Kidney epithelial cell (primary cell): Measurements from ENCODE around the gene MYO16. TPM values are rescaled to one million over a fixed set of nuclear protein-coding genes. Genes with fewer than 3 reads are reported as not detected.
"Not testable (repeated sequence)": the region's sequence is repeated elsewhere in the genome, so short reads cannot be mapped to it uniquely, and the experiment has no call there.

ENCODE experiments used
- DNase-seq: peaks from one replicate; pipeline ENCODE4 v3.0.0-alpha.2; 2010; ENCODE audit warnings: low read depth
- H3K27me3 ChIP-seq: 2 replicates; pipeline ENCODE4 v1.6.0; 2011; ENCODE audit warnings: low read length; ENCODE audit not compliant: control insufficient read depth, insufficient read depth
- H3K36me3 ChIP-seq: 2 replicates; pipeline ENCODE4 v1.5.1; 2011; ENCODE audit warnings: low read length; ENCODE audit not compliant: control insufficient read depth, insufficient read depth
- H3K4me3 ChIP-seq: 2 replicates; pipeline ENCODE4 v1.5.1; 2011; ENCODE audit warnings: low read depth, mild to moderate bottlenecking, control low read depth, low read length
- CTCF ChIP-seq: IDR thresholded peaks from 2 replicates; pipeline ENCODE4 v1.5.1; 2011; ENCODE audit warnings: mild to moderate bottlenecking, moderate library complexity, low read length, control low read depth, inconsistent platforms; ENCODE audit not compliant: insufficient read depth, poor library complexity, severe bottlenecking
- total RNA-seq: library from RNA; depleted of rRNA; stranded (reverse); fragments of >200 nt; gene quantifications from 2 replicates; pipeline ENCODE4 v1.2.3, GENCODE V29; 2015

Gene MYO16
- total RNA-seq, 1 donor from 2014 or later: 0.38 TPM

GRCh38 chr13:108777421-108778420 lies 148.3 kb downstream of the MYO16 start:
- no peak for TF ChIP-seq CTCF
- DNase-seq: peak; percentile 62
- Histone ChIP-seq H3K27me3 (no peaks in the 10 kb centered on the region), H3K4me3 (no peak overlapping the region), H3K36me3 (no peaks in the 10 kb centered on the region)

- H3K4me3 ChIP-seq: no peak overlapping the region
- no peaks in the 10 kb centered on the region for H3K36me3 ChIP-seq
- no peak for DNase-seq
- TF ChIP-seq CTCF: no peak
- no peaks in the 10 kb centered on the region for H3K27me3 ChIP-seq
Observed at GRCh38 chr13:108779308-108779707, 149.9 kb downstream of the MYO16 start.

- H3K36me3 ChIP-seq: no peaks in the 10 kb centered on the region
- DNase-seq: no peak
- H3K27me3 ChIP-seq: no peaks in the 10 kb centered on the region
- no peak overlapping the region for H3K4me3 ChIP-seq
- no peak for TF ChIP-seq CTCF
Observed at GRCh38 chr13:108780706-108781105, 151.3 kb downstream of the MYO16 start.

GRCh38 chr13:108781312-108781711 lies 151.9 kb downstream of the MYO16 start:
- no peak for TF ChIP-seq CTCF
- Histone ChIP-seq H3K4me3 (no peak overlapping the region), H3K36me3 (no peaks in the 10 kb centered on the region), H3K27me3 (no peaks in the 10 kb centered on the region)
- no peak for DNase-seq

GRCh38 chr13:108782480-108782879 lies 153.1 kb downstream of the MYO16 start:
- not testable (repeated sequence) for H3K36me3 ChIP-seq, H3K4me3 ChIP-seq, DNase-seq, H3K27me3 ChIP-seq

GRCh38 chr13:108785844-108786243 lies 156.4 kb downstream of the MYO16 start:
- TF ChIP-seq CTCF: no peak

More at GRCh38 chr13:108785844-108786243, 156.4 kb downstream of the MYO16 start:
- no peak for DNase-seq
- H3K36me3 ChIP-seq: no peaks in the 10 kb centered on the region
- no peaks in the 10 kb centered on the region for H3K27me3 ChIP-seq
- no peak overlapping the region for H3K4me3 ChIP-seq
